ENCODE measurements around the gene AQP12A.

GRCh38 chr2:240642806-240643092 lies 48.9 kb upstream of the AQP12A start:
- TF ChIP-seq CTCF (IDR thresholded peaks at IDR 0.05) (no peak), POLR2A (IDR thresholded peaks at IDR 0.05) (no peak)
